Liver (tissue), 3 donors: ENCODE measurements around the gene CCDC40.

Source experiments
- FOXA1 ChIP-seq: IDR thresholded peaks from 2 replicates; pipeline ENCODE4 v1.6.1; 2016; ENCODE audit warnings: antibody characterized with exemption
- JUND ChIP-seq, 2 donors: IDR thresholded peaks; 2 replicates each; pipeline ENCODE4 v1.6.1; 2016; ENCODE audit warnings: antibody characterized with exemption in 2 of 2
- NR2F2 ChIP-seq: IDR thresholded peaks from 2 replicates; pipeline ENCODE4 v1.6.1; 2016; ENCODE audit warnings: antibody characterized with exemption
- RAD21 ChIP-seq, 2 donors: IDR thresholded peaks; 2 replicates each; pipeline ENCODE4 v1.6.1; 2016; ENCODE audit warnings: antibody characterized with exemption in 2 of 2, mild to moderate bottlenecking in 2 of 2
- SP1 ChIP-seq: IDR thresholded peaks from 2 replicates; pipeline ENCODE4 v1.6.1; 2018; ENCODE audit warnings: antibody characterized with exemption, mild to moderate bottlenecking
- TF ChIP-seq, protein P1 (sequence below): fragments of 150-350 bp; IDR thresholded peaks from 2 replicates; pipeline ENCODE4 v1.5.1; 2017; ENCODE audit warnings: improper control_type of control experiment, low read depth, low read length; ENCODE audit not compliant: missing input control
- TF ChIP-seq, protein P2 (sequence below): IDR thresholded peaks from 2 replicates; pipeline ENCODE4 v1.6.1; 2016; ENCODE audit warnings: antibody characterized with exemption
- donor health status: healthy.
- donor health status: healthy.

DNA sequence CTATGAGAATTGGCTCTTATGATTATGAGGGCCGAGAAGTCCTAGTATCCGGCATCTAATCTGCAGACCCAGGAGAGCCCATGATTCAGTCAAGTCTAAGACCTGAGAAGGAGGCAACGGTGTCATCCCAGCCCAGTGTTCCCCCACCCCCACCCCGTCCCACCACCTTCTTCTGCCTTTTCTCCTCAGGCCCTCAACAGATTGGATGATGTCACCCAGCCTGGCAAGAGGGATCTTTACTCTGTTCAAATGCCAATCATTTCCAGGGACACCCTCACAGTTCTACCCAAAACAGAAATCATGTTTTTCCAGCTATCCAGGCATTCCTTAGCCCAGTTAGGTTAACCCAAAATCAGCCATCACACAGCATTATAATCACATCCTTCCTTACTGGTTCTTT, 54.9 kb downstream of the CCDC40 start:
- TF ChIP-seq, protein P1, sequence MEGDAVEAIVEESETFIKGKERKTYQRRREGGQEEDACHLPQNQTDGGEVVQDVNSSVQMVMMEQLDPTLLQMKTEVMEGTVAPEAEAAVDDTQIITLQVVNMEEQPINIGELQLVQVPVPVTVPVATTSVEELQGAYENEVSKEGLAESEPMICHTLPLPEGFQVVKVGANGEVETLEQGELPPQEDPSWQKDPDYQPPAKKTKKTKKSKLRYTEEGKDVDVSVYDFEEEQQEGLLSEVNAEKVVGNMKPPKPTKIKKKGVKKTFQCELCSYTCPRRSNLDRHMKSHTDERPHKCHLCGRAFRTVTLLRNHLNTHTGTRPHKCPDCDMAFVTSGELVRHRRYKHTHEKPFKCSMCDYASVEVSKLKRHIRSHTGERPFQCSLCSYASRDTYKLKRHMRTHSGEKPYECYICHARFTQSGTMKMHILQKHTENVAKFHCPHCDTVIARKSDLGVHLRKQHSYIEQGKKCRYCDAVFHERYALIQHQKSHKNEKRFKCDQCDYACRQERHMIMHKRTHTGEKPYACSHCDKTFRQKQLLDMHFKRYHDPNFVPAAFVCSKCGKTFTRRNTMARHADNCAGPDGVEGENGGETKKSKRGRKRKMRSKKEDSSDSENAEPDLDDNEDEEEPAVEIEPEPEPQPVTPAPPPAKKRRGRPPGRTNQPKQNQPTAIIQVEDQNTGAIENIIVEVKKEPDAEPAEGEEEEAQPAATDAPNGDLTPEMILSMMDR: no peak
- TF ChIP-seq JUND (IDR thresholded peaks at IDR 0.05) (no peak), FOXA1 (no peak), NR2F2 (no peak), RAD21 (IDR thresholded peaks at IDR 0.05) (no peak), SP1 (no peak)
- TF ChIP-seq, protein P2, sequence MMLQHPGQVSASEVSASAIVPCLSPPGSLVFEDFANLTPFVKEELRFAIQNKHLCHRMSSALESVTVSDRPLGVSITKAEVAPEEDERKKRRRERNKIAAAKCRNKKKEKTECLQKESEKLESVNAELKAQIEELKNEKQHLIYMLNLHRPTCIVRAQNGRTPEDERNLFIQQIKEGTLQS: no peak
